ENCODE results near the gene CSNK1A1L. TPM values are rescaled to one million over a fixed set of nuclear protein-coding genes. Genes with fewer than 3 reads are reported as not detected.

The CSNK1A1L gene
- total and polyA plus RNA-seq, 2 donors (not counting 3 experiments of a cell fraction or from before 2014, with no cell fraction given): not detected

- H3K9ac ChIP-seq (replicated peaks; ENCODE audit: extremely low read depth, insufficient read depth, low read length): no peak overlapping the region
- no peak overlapping the region for H3K27ac ChIP-seq (ENCODE audit: insufficient read depth, low read depth, low read length)
- peaks cover under 1 to 2% of the 10 kb centered on the region in 2 experiments for H3K27me3 ChIP-seq (ENCODE audit: control insufficient read depth in 2 of 2, insufficient read depth in 2 of 2, low read length in 2 of 2)
- DNase-seq (ENCODE audit: low read depth, low spot score) (no peak), FAIRE-seq (no peak)
- no peak for TF ChIP-seq MAX (IDR thresholded peaks at IDR 0.05; ENCODE audit: insufficient read depth, insufficient read length)
- no peak for TF ChIP-seq JUN (IDR thresholded peaks at IDR 0.05; ENCODE audit: borderline replicate concordance, insufficient read depth, insufficient read length, low read depth)
- no peak for TF ChIP-seq POLR2A (IDR thresholded peaks at IDR 0.05; ENCODE audit: low read depth, low read length)
- intact Hi-C loops (cut with micrococcal nuclease) (no loop called here), dilution Hi-C loops (cut with MboI; ENCODE audit: extremely low pct_ligation_motif_present, low sequenced_read_pairs) (no loop called here)
- BruUV-seq (replicated peaks): no TSS peak
- no peaks in the 10 kb centered on the region for H3K79me2 ChIP-seq (ENCODE audit: control insufficient read depth, insufficient read depth, low read length)
- H3K9me1 ChIP-seq (replicated peaks; ENCODE audit: control insufficient read depth, extremely low read depth, insufficient read depth, low read length): no peaks in the 10 kb centered on the region
- CTCF ChIA-PET: interaction anchor here (1.2 kb wide), 1 partner anchor 14 kb away, joined by 4 read pairs; no protein-coding TSS in a partner anchor
- no peaks in the 10 kb centered on the region for H3K9me3 ChIP-seq (replicated peaks; ENCODE audit: control insufficient read depth, insufficient read depth, low read length)
- no peaks in the 10 kb centered on the region for H3K36me3 ChIP-seq (ENCODE audit: control insufficient read depth in 2 of 2, extremely low read depth in 1 of 2, insufficient read depth in 2 of 2, low read length in 2 of 2)
- POLR2A ChIA-PET: no interaction called here
- no peak overlapping the region for H3K4me2 ChIP-seq (ENCODE audit: insufficient read depth, low read length)
- no peak overlapping the region for H2AFZ ChIP-seq (ENCODE audit: low read depth, low read length)
- H4K20me1 ChIP-seq (replicated peaks; ENCODE audit: control insufficient read depth, extremely low read depth, insufficient read depth, low read length): no peaks in the 10 kb centered on the region
- no peaks in the 10 kb centered on the region for H3K4me1 ChIP-seq (ENCODE audit: control insufficient read depth, extremely low read depth, insufficient read depth, low read length)
- no peak overlapping the region for H3K4me3 ChIP-seq (replicated peaks in 1 of 3; ENCODE audit: insufficient read depth in 1 of 3, low read depth in 1 of 3, low read length in 3 of 3)
Observed at GRCh38 chr13:37094099-37094498, 11.4 kb downstream of the CSNK1A1L start.

DNA sequence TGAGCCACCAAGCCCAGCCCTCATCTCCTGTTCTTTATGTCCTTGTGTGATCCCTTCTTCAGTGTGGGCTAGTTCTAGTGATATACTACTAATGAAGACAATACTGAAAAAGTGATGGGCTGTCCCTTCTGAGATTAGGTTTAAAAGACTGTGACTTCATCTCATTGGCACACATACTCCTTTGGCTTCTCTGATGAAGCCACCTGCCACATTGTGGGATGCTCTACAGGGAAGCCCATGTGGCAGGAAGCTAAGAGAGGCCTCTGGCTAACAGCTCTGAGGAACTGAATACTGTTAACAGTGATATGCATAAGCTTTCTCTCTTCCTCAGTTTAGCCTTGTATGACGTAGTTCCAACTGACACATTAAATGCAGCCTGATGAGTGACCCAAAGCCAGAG, 13.6 kb downstream of the CSNK1A1L start:
- BruUV-seq (replicated peaks): no TSS peak
- Histone ChIP-seq H3K79me2 (ENCODE audit: control insufficient read depth, insufficient read depth, low read length) (no peaks in the 10 kb centered on the region), H2AFZ (ENCODE audit: low read depth, low read length) (no peak overlapping the region), H3K9ac (replicated peaks; ENCODE audit: extremely low read depth, insufficient read depth, low read length) (no peak overlapping the region), H3K4me3 (replicated peaks in 1 of 3; ENCODE audit: insufficient read depth in 1 of 3, low read depth in 1 of 3, low read length in 3 of 3) (no peak overlapping the region), H3K27me3 (ENCODE audit: control insufficient read depth in 2 of 2, insufficient read depth in 2 of 2, low read length in 2 of 2) (peaks cover 2 to 8% of the 10 kb centered on the region in 2 experiments), H3K9me1 (replicated peaks; ENCODE audit: control insufficient read depth, extremely low read depth, insufficient read depth, low read length) (no peaks in the 10 kb centered on the region), H3K27ac (ENCODE audit: insufficient read depth, low read depth, low read length) (no peak overlapping the region), H3K9me3 (replicated peaks; ENCODE audit: control insufficient read depth, insufficient read depth, low read length) (no peaks in the 10 kb centered on the region), H3K4me2 (ENCODE audit: insufficient read depth, low read length) (no peak overlapping the region), H3K4me1 (ENCODE audit: control insufficient read depth, extremely low read depth, insufficient read depth, low read length) (no peaks in the 10 kb centered on the region), H3K36me3 (ENCODE audit: control insufficient read depth in 2 of 2, extremely low read depth in 1 of 2, insufficient read depth in 2 of 2, low read length in 2 of 2) (no peaks in the 10 kb centered on the region), H4K20me1 (replicated peaks; ENCODE audit: control insufficient read depth, extremely low read depth, insufficient read depth, low read length) (no peaks in the 10 kb centered on the region)
- ChIA-PET CTCF (no interaction called here), POLR2A (no interaction called here)
- DNase-seq (ENCODE audit: low read depth, low spot score): no peak
- intact Hi-C loops (cut with micrococcal nuclease): no loop called here
- dilution Hi-C loops (cut with MboI; ENCODE audit: extremely low pct_ligation_motif_present, low sequenced_read_pairs): no loop called here
- TF ChIP-seq MAX (IDR thresholded peaks at IDR 0.05; ENCODE audit: insufficient read depth, insufficient read length) (no peak), POLR2AphosphoS5 (IDR thresholded peaks at IDR 0.05; ENCODE audit: insufficient read depth, low read depth, low read length) (no peak), FOS (IDR thresholded peaks at IDR 0.05; ENCODE audit: borderline replicate concordance, insufficient read depth, low read length) (no peak)
- FAIRE-seq: no peak

All from endothelial cell of umbilical vein (primary cell).